ENCODE data around the gene SLC9A3.

SLC9A3 gene

DNA sequence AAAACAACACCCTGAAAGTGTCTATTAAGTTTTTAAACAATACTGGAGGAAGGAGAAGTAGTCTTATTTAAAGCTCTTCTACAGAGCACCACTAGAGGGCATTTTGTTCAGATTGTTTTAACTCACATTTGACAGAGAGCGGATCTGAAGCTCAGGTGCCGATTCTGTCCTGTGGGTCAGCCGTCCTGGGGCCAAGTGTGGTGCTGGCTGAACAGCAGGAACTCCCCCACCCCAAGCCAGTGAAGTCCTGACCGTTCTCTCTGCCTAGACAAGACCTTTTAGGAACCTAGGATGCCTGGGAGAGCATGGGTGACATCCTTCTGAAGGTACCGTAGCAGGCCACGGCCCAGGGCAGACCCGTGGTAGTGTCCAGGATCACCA, 77.4 kb downstream of the SLC9A3 start:
- TF ChIP-seq CREB1 (IDR thresholded peaks at IDR 0.05; ENCODE audit: low read depth) (no peak), RAD21 (IDR thresholded peaks at IDR 0.05; ENCODE audit: low read depth) (peak; percentile 50)

DNA sequence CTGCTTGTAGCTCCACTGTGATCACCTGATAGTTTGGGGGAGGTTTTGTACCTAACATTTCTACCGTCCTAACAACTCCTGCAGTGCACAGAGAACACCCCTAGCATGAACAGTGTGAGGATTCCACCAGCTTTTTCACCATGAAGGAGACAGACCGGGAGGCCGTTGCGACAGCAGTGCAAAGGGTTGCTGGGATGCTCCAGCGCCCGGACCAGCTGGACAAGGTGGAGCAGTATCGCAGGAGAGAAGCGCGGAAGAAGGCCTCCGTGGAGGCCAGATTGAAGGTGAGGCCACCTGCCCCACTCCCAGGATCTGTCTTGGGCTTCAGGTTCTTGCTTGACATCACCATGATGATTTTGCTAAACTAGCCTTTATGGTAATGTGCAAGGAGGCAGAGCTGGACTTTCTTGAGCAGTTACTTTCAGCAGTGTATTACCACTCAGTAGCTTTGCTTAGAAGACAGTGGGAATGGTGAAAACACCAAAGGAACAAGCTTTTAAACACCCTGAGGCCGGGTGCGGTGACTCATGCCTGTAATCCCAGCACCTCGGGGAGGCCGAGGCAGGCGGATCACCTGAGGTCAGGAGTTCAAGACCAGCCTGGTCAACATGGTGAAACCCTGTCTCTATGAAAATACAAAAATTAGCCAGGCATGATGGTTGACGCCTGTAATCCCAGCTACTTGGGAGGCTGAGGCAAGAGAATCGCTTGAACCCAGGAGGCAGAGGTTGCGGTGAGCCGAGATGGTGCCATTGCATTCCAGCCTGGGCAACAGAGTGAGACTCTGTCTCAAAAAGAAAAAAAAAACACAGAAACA, 78.0 kb downstream of the SLC9A3 start:
- TF ChIP-seq TCF12 (IDR thresholded peaks at IDR 0.05; ENCODE audit: low read depth) (no peak), REST (IDR thresholded peaks at IDR 0.05; ENCODE audit: low read depth) (no peak), TAF1 (IDR thresholded peaks at IDR 0.05; ENCODE audit: low read depth) (no peak), NFIC (IDR thresholded peaks at IDR 0.05) (no peak), YY1 (IDR thresholded peaks at IDR 0.05; ENCODE audit: low read depth) (no peak), EP300 (IDR thresholded peaks at IDR 0.05; ENCODE audit: borderline replicate concordance) (no peak), RAD21 (IDR thresholded peaks at IDR 0.05; ENCODE audit: low read depth) (no peak), CEBPB (IDR thresholded peaks at IDR 0.05) (no peak), CREB1 (IDR thresholded peaks at IDR 0.05; ENCODE audit: low read depth) (no peak), TEAD4 (IDR thresholded peaks at IDR 0.05) (no peak)
- TF ChIP-seq, protein P1, sequence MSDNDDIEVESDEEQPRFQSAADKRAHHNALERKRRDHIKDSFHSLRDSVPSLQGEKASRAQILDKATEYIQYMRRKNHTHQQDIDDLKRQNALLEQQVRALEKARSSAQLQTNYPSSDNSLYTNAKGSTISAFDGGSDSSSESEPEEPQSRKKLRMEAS (IDR thresholded peaks at IDR 0.05) = no peak

DNA sequence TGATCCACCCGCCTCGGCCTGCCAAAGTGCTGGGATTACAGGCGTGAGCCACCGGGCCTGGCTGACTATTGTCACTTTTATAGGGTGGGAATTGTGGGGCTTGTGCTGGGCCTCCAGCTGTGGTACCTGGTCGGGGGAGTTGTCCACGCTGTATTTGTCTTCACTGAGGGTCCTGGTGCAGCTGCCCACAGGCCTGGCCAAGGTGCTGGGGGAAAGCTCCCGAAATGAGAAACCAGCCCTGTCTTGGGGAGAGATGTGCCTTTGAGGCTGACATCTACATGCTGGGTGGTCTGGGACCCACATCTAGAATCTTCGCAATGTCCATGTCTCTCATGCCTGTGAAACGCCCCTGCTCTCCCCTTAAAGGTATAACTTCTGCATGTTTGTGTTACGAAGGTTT, 78.7 kb downstream of the SLC9A3 start:
- no peak for TF ChIP-seq CEBPB (IDR thresholded peaks at IDR 0.05)
- no peak for TF ChIP-seq TAF1 (IDR thresholded peaks at IDR 0.05; ENCODE audit: low read depth)
- no peak for TF ChIP-seq FOXM1 (IDR thresholded peaks at IDR 0.05; ENCODE audit: borderline replicate concordance, low read depth)
- TF ChIP-seq ZBTB7A (IDR thresholded peaks at IDR 0.05; ENCODE audit: low read depth) = no peak
- no peak for TF ChIP-seq USF1 (IDR thresholded peaks at IDR 0.05)
- TF ChIP-seq EP300 (IDR thresholded peaks at IDR 0.05; ENCODE audit: borderline replicate concordance) = no peak

DNA sequence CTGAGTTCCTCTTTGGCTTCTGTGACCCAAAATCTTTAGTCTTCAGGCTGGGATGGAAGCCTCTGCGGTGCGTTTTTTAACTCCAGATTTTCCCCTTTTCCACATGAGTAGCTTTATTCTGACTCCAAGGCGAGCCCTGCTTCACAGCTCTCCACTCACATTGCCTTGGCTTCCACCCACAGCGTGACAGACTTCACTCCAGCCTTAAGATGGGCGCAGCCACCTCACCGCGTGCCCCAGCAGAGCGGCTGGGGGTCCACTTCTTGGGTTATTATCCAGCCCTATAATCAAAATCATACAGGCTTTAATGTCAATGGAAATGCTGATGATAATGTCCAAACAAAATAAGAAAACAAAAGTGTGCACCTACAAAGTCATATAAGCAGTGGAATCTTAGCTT, 80.0 kb downstream of the SLC9A3 start:
- no peak for TF ChIP-seq EGR1 (IDR thresholded peaks at IDR 0.05)
- no peak for TF ChIP-seq TEAD4 (IDR thresholded peaks at IDR 0.05)

- peak; percentile 2; the same call in 1 of the 2 replicates for TF ChIP-seq EGR1 (IDR thresholded peaks at IDR 0.05)
- no peak for TF ChIP-seq RAD21 (IDR thresholded peaks at IDR 0.05; ENCODE audit: low read depth)
These were observed 80.8 kb downstream of the SLC9A3 start for GRCh38 chr5:443239-444151.

- TF ChIP-seq USF1 (IDR thresholded peaks at IDR 0.05) = no peak
- TF ChIP-seq YY1 (IDR thresholded peaks at IDR 0.05; ENCODE audit: low read depth) = peak; percentile 56; the same call in 1 of the 2 replicates
- no peak for TF ChIP-seq CREB1 (IDR thresholded peaks at IDR 0.05; ENCODE audit: low read depth)
- no peak for TF ChIP-seq FOXM1 (IDR thresholded peaks at IDR 0.05; ENCODE audit: borderline replicate concordance, low read depth)
- TF ChIP-seq, protein P1 (IDR thresholded peaks at IDR 0.05) = peak; percentile 89
- no peak for TF ChIP-seq TEAD4 (IDR thresholded peaks at IDR 0.05)
- no peak for TF ChIP-seq NFIC (IDR thresholded peaks at IDR 0.05)
- TF ChIP-seq RAD21 (IDR thresholded peaks at IDR 0.05; ENCODE audit: low read depth) = no peak
- no peak for TF ChIP-seq EP300 (IDR thresholded peaks at IDR 0.05; ENCODE audit: borderline replicate concordance)
- TF ChIP-seq CEBPB (IDR thresholded peaks at IDR 0.05) = no peak
- TF ChIP-seq TCF12 (IDR thresholded peaks at IDR 0.05; ENCODE audit: low read depth) = no peak
- peak; percentile 45; the same call in 1 of the 2 replicates for TF ChIP-seq EGR1 (IDR thresholded peaks at IDR 0.05)
- TF ChIP-seq TAF1 (IDR thresholded peaks at IDR 0.05; ENCODE audit: low read depth) = peak; percentile 83; the same call in 1 of the 2 replicates
These were observed 81.7 kb downstream of the SLC9A3 start, which contains the start of gene EXOC3 for GRCh38 chr5:442335-443238. Gene EXOC3 (plus strand): TSS chr5:443176. CDS start chr5:446206, 3,030 bp downstream.

DNA sequence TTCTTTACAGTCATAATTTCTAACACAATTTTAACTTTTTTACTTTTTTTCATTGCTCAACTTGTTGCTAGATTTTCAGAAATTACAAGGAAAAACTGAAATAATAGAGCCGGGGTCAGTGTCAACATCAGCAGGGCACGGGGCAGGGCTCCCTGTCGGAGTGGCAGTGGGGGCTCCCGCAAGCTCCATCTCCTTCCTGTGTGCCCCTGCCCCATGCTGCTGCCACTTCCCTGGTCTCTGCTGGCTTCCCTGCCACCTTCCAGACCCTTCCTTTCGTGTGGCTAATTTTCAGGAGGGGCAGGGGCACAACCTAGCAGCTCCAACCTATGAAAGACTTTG, 82.3 kb downstream of the SLC9A3 start:
- TF ChIP-seq TCF12 (IDR thresholded peaks at IDR 0.05; ENCODE audit: low read depth) (no peak), ZBTB7A (IDR thresholded peaks at IDR 0.05; ENCODE audit: low read depth) (no peak), FOXM1 (IDR thresholded peaks at IDR 0.05; ENCODE audit: borderline replicate concordance, low read depth) (no peak), TAF1 (IDR thresholded peaks at IDR 0.05; ENCODE audit: low read depth) (no peak), EGR1 (IDR thresholded peaks at IDR 0.05) (no peak), REST (IDR thresholded peaks at IDR 0.05; ENCODE audit: low read depth) (no peak), USF1 (IDR thresholded peaks at IDR 0.05) (no peak), NFIC (IDR thresholded peaks at IDR 0.05) (no peak)

Data from Ishikawa (cell line).